Fibroblast of peridontal ligament (primary cell): ENCODE data around the gene LYL1.

Source experiments
- DNase-seq: peaks from one replicate; pipeline ENCODE4 v3.0.0-alpha.2; 2010; ENCODE audit errors: extremely low read depth

The LYL1 gene

DNA sequence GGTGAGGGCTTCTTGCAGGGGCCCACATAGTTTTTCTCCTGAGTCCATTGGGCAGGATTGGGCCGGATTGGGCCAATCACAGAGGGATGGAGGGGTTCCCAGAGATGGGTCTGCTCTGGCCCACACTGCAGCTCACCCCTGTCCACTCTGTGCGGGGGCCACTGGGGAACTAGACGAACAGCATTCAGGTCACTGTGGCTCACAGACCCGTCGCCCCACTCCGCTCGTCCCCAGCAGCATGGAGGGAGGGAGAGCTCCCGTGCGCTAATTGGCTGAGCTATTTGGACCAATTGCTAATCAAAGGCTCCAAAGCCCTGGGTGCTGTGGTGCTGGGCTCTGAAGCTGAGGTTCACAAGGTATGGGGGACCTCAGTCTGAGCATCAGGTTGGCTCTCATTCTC lies 26.7 kb upstream of the LYL1 start:
- no peak for DNase-seq

DNA sequence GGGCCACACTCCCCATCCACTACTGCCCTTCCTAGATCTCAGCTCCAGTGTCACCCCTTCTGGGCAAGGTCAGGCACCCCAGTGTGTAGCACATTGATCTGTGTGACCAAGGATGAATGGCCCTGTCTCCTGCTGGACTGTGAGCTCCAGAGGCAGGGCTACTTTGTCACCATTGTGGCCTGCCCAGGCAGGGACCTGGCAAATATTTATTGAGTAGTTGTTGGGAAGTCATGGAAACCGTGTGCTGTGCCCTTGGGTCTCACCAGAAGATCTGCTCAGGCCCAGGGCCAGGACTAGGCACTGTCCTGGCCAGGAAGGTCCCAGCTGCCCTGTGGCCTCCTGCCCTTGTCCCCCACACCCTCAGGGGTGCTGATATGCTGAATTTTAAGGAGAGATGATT lies 25.9 kb upstream of the LYL1 start:
- DNase-seq: no peak

DNA sequence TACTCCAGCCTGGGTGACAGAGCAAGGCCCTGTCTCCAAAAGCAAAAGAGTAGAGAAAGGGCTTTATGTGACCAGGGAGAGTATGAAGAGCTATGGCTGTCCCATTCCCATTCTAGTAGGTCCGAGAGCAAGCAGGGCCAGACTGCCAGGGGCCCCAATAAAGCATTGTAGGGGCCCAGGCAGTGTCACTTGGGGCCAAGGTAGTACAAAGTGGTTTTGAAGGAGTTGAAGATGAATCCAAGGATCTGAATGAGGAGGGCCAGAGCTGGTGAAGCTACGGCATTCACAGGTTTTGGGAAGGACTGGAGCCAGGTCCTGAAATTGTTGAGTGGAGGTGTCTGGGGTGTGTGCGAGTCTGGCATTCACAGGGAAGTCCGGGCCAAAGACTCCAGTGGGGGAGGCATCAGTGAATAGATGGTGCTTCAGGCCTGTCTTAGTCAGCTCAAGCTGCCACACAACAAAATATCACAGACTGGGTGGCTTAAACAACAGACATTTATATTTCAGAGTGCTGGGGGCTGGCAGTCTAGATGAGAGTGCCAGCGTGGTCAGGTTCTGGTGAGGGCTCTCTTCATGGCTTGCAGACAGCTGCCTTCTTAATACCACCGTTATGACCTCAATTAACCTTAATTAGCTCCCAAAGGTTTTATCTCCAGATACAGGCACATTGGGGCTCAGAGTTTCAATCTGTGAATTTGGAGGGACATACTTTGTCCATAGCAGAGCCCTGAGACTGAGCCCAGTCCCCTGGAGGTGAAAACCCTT lies 25.3 kb upstream of the LYL1 start:
- DNase-seq: no peak

DNA sequence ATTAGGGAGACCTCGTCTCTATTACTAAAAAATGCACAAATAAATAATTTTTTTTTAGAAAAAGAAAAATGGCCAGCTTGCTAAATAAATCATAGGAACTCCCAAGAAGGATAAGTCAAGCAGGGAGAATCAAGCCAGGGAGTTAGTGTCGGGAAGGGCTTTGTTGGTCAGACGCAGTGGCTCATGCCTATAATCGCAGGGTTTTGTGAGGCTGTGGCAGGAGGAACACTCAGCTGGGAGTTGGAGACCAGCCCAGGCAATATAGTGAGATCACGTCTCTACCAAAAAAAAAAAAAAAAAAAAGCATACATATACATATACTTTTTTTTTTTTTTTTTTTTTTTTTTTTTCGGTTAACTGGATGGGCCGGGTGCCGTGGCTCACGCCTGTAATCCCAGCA lies 24.4 kb upstream of the LYL1 start:
- DNase-seq: peak; percentile 37

DNA sequence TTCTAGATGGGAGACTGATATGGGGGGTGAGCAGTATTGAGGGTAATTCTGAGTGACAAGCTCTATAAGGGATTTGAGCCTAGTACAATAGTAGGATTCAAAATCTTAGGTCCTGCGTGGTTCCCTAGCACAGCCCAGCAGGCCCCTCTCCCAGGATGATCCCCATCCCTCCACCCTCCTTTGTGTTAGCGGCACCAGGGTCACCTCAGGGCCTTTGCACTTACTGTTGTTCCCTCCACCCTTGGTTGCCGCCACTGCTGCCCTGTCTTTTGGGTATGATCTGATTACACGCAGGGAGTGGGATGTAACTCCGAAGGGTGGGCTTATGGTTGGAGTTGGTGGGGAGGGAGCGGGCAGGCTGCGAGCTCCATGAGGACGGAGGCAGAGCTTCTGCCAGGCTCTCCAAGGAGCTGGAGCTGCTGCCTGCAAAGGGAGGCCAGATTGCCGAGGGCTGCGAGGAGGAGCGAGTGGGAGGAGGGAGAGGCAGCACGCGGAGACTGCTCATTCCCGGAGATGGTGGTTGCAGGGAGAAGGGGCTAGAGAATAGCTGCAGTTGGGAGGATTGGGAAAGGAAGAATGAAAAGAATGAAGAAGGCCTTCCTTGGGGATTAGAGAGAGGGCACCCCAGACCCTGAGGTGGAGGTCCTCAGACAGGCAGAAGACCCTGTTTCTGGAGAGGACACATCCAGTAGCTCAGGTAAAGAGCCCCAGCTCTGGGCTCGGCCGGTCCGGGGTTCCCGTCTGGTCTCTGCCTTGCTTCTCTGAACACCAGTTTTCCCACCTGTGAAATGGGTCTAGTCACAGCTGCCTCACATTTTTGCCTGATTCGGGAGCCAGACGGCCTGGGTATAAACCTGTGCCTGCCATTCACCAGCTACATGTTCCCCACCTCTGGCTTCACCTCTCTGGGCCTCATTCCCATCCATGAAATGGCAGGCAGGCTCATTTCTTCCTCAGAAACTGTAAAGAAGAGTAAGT lies 20.6 kb upstream of the LYL1 start:
- no peak for DNase-seq

DNA sequence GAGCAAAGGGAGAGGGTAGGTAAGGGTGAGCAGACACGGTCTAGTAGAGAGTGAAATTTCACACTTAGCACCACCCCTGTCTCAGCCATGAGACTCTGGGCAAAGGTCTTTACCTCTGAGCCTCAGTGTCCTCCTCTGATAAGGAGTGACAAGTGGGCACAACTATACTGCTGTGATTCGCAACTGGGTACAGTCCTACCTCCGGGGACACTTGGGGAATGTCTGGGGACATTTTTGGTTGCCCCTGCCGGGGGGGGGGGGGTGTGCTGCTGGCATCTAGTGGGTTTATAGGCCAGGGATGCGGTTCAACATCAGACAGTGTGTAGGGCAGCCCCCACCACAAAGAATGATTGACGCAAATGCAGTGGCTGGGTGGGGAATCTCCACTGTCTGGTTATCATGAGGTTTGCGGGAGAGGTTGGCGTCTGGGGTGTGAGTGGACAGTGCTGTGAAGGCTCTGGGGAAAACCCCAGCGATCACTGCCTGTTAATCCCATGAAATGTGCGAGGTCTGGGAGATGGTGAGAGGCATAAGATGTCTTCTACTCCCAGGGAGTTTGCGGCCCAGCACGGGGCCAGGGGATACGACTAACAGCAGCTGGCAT lies 19.7 kb upstream of the LYL1 start:
- DNase-seq: no peak

DNA sequence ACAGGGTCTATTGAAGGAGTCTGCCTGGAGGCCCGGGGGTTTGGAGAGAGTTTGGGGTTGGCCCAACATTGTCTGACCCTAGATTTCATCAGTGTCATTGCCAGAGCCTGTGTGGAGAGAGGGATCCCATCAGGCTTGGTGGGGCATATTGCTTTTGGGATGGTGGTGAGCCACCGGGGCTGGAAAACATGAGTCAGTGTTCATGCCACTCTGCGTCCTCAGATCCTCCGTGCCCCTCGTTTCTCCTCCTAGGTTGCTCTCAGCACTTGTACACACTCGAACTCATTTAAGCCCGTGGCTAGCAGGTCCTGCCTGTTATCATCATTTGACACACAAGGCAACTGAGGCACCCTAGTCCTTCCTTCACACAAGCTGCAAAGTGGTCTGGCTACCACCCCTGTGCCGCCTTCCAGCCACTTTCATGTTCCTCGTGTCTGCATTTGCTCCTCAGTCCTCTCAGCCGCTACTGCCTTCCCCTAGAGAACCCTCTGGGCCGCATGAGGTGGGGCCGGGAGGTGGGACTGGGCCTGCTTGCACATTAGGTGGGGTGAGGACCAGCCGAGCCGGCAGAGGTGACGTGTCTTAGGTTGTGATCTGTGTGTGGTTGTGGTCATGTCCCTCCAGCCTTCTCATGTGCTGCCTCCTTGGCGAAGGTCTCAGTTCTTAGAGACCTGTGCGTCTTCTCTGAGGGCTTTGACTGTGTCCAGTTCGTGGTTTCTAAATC lies 19.1 kb upstream of the LYL1 start:
- no peak for DNase-seq

DNA sequence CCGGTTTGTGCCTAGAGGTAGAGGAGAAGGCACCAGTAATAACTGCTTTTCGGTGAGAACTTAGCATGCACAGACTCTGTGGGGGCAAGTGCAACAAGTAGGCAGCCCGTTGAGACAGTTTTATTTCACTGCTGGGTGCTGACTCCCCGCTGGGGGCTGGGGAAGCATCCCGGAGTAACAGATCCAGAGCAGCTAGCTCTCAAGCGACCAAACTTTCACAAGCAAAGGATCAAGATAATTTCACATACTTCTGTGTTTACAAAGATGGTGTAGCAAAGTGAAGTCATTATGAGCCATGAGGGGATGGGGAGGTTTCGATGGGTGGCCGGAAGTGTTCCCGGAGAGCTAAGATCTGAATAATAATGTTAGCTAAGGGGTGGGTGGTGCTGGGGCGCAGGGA lies 18.2 kb upstream of the LYL1 start:
- peak; percentile 52 for DNase-seq

DNA sequence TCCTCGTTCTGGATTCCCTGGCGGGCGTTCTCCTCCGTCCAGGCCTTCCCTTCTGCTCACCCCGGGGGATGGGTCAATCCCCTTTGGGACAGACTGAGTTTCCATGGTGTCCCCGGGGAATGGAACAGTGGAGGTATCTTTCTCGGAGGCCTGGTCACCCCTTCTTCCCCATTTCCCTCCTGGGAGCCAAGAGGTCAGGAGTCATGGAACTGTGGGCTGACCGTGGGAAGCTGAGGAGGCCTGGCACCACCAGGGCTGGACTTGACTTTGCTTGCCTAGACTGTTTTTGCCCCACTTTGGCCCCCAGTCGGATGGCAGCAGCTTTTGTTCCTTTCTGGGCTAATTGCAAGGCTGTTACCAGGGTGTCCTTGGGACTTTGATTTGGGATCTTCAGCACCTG lies 17.4 kb upstream of the LYL1 start:
- DNase-seq: no peak

DNA sequence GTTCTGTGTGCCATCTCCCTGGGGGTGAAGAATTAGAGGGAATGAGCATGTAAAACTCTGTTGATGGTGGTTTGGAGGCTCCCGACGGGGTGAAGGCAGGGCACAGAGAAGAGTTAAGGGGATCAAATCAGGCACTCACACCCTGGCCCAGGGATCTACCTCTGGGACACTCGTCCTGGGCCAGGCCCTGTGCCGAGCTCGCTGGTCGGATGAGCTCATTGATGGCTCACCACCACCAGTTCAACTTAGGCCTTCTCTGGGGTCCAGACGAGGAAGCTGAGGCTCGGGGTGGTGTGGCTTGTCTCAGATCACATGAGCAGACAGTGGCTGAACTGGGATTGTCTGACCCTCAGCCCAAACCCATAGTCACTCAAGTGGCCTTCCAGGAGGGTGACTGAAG lies 17.0 kb upstream of the LYL1 start:
- no peak for DNase-seq

DNA sequence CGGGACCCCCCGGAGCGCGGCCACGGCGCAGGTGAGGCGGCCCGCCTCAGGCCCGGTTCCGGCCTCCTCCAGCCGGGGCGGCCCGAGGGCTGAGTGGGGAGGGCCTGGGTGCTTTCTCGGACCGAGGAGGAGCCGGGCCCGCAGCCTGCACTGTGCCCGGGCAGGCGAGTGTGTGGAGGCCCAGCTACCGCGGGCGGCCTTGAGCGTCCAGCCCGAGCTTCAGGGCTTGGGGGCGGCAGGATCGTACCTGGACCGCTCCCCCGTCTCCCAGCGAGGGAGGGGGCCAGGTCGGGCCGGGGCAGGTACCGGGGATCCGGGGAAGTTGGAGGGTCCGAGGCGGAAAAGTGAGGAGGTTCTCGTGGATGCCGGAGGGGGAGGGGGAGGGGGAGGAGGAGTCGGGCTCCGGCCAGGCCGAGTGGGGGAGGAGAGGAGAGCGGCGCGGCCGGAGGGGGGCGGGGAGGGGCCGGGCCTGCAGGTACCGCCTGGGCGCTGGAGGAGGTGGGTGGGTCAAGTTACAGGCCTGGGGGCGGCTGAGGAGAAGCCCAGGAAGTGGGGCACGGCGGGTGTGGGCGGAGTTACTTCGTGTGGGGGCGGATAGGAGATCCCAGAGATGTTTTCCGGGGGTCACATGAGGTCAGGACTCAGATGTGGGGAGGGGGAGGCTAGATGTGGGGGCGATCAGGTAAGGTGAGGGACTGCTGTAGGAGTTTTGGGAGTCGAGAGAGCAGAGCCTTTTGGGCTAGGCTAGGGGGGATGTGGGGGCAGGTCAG lies 16.0 kb upstream of the LYL1 start:
- no peak for DNase-seq

DNA sequence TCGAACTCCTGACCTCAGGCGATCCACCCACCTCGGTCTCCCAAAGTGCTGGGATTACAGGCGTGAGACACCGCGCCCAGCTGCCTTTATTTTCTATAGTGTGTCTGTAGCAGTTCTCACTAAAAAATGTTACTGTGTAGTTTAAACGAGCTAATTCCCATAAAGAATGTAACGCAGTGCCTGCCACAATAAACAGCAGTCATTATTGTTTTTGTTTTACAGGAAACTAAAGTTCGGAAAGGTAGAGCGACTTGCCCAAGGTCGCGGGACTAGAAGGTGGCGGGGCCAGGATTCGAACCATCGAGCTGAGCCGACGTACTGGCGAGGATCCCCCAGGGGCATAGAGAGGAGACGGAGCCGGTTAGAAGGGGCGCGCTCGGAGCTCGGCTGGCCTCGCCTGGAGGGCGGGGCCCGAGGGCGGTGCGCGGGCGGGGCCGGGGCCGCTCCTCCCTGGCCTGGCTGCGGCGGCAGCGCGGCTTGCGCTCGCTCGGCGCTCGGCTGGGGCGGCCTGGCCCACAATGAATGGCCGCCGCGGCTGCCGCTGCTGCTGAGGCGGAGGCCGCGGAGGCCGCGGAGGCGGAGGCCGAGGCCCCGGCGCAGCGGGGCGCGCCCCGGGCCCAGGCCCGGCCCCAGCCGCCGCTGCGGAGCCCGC lies 15.2 kb upstream of the LYL1 start, which contains the start of gene NACC1:
NACC1 (plus strand) TSS at position 493 of the 652 bp plus-strand sequence. CDS start 16,944 bp downstream, outside the sequence.
- peak; percentile 79 for DNase-seq

DNA sequence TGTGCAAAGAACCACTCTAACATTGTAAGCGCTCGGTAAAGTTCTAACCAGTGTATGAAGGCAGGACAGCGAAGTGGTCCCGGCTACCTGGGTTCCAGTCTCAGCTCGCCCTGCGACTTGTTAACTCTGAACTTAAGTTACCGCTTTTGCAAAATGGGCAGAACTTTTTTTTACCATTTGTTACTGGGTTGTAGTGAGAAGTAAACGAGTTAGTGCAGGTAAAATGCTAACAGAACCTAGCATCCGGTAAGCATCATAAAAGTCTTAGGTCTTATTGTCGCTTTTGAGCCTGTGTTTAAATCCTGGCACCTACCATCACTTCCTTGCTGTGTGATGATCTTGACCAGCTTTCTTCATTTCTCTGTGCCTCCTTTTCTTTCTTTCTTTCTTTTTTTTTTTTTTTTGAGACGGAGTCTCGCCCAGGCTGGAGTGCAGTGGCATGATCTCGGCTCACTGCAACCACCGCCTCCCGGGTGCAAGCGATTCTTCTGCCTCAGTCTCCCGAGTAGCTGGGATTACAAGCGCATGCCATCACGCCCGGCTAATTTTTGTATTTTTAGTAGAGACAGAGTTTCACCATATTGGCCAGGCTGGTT lies 14.6 kb upstream of the LYL1 start:
- DNase-seq: no peak

DNA sequence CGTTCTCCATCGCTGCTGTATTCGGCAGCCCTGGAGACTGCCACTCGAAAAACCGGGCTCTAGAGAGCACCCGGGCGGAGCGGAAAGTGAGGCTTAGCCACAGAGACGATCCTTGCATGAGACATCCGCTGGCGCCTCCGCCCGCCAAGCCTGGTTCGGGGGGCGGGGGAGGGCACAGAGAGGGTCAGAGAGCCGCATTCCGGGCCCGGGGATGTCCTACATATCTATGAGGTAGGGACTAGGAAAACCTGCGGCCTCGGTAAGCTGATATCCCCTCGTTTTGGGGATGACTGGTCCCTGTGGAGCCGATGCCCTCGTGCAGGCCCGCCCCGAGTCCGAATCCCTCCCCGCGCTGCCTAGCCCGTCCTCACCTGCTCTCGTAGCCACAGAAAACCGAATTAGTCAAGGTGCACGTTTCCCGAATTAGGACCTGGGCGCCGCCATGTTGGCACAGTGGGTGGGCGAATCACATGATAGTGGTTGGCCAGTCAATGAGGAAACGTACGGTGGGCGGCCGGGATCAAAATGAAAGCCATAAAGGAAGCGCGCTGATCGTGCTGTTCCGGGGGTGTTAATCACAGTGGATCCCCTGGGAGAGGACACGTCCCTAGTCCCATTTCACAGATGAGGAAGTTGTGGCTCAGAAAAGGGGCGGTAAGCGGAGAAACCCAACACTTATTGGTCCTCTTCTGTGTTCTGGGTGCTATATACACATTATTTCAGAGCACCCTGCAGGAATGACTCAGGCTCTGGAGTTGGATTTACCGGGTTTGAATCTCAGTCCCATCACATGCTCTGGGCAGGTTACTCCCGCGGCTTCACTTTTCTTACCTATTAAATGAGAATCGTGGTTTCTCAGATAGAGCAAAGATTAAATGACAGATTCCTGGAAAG lies 13.9 kb upstream of the LYL1 start, which contains the start of gene TRMT1:
TRMT1 (minus strand) TSS at position 459 of the 894 bp plus-strand sequence; CDS start at position 118, 341 bp downstream.
- DNase-seq: peak; percentile 91

DNA sequence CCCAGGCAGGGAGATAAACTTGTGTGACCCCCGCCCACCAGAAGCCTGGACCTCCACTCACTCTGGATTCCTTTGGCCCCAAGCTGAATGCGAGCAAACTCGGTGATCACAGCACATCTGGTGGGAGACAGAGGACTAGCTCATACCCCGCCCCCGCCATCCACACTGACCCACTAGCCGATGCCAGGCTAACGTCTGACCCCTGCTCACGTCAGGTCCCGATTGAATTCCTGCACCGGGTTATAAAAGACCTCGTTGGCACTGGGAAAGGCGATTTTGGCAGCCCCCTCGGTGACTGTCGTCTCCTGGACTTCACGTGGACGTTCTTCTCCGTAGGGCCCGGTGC lies 13.3 kb upstream of the LYL1 start:
- no peak for DNase-seq

DNA sequence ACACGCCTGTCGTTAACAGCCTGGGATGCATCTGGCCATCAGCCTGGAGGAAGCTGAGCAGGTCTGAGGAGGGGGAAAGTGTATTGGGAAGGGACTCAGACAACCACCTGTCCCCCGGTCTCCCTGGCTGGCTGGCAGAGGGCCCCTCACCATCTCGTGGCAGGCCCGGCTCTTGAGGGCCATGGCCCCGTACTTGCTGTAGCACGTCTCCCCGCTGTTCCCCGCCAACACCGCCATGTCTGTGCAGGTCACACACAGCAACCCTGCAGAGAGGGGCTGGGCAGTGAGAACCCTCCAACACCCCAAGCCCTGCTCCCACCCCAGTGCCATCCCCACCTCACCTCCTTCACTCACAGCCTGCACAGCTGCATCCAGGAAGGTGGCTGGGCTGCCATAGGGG lies 9.9 kb upstream of the LYL1 start:
- no peak for DNase-seq

DNA sequence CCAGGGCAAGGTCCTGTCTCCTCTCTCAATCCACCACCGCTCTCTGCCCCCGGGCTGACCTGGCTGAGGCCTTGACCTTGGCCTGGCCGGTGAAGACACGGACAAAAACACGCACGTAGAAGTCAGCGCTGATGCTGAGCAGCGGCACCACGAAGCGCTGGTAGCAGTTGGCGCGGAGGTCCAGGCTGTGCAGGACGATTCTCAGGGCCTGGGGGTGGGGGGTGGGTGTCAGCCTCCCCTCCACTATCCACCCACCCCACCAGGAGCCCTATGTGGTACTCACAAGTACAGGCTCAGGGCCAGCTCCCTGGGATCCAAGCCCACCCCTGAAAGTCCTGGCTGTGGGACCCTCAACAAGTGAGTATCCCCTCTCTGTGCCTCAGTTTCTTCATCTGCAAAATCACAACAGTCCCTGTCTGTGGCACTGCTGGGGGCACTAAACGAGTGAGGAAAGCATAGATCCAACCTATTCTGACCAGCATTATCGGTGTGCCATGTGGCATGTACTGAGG lies 7.5 kb upstream of the LYL1 start:
- no peak for DNase-seq

DNA sequence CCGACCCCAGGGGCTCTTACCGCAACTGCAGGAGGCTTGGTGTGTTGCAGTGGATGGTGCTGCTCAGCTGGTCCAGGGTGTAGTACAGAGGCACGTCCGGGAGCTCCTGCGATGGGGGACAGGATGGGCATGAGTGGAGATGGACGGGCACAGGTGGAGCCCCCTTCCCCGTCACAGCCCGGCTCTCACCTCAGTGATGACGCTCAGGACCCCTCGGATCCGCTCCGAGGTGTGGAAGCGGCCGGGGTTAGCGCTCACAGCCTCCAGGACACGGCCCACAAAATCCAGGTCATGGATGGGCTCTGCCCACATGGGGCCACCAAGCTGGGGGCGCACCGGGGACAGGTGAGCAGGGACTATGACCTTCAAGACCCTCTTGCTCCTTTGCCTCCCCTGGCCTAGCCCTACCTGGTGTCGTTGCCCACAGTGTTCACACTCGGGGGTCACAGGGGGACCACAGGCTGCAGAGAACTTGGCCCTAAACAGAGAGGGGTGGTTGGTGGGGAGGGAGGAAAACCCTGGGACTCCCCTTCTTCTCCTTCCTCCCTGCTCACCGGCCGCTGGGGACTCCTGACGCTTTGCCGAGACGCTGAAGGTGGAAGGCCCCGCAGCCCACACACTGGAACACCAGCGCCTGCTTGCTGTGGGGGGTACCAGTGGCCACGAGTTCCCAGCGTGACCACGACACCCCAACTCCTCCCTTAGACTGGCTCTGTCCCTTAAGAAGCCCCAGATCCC lies 6.9 kb upstream of the LYL1 start:
- no peak for DNase-seq
